SJCRH30 (cell line): ENCODE data around the gene SPATA32. TPM values are rescaled to one million over a fixed set of nuclear protein-coding genes. Genes with fewer than 3 reads are reported as not detected.

Experiments
- DNase-seq, 2 experiments: peaks; one replicate each; pipeline ENCODE4 v3.0.0-alpha.2; 2015 to 2020
- H3K27ac ChIP-seq: fragments of 250-450 bp; sonication (Bioruptor Pico); 2 replicates; pipeline ENCODE4 v1.5.1; 2020; ENCODE audit warnings: mild to moderate bottlenecking, moderate library complexity
- H3K27me3 ChIP-seq: fragments of 250-450 bp; sonication (Bioruptor Pico); 2 replicates; pipeline ENCODE4 v1.5.1; 2020; ENCODE audit warnings: mild to moderate bottlenecking, moderate library complexity
- H3K36me3 ChIP-seq: fragments of 250-450 bp; sonication (Bioruptor Pico); 2 replicates; pipeline ENCODE4 v1.5.1; 2020; ENCODE audit warnings: mild to moderate bottlenecking, moderate library complexity
- H3K4me1 ChIP-seq: fragments of 250-450 bp; sonication (Bioruptor Pico); 2 replicates; pipeline ENCODE4 v1.5.1; 2020; ENCODE audit warnings: mild to moderate bottlenecking, moderate library complexity
- H3K4me3 ChIP-seq: fragments of 250-450 bp; sonication (Bioruptor Pico); 2 replicates; pipeline ENCODE4 v1.5.1; 2020; ENCODE audit warnings: mild to moderate bottlenecking, moderate library complexity
- H3K9me3 ChIP-seq: fragments of 250-450 bp; sonication (Bioruptor Pico); replicated peaks from 2 replicates; pipeline ENCODE4 v1.5.1; 2020; ENCODE audit warnings: mild to moderate bottlenecking, moderate library complexity
- total RNA-seq: library from RNA; depleted of rRNA; stranded (reverse); fragments of >200 nt; shearing (Covaris generic); gene quantifications from 2 replicates; pipeline ENCODE4 v1.2.3, GENCODE V29; 2014

The SPATA32 gene
- total RNA-seq, 1 experiment from 2014 or later: 0.08 TPM

DNA sequence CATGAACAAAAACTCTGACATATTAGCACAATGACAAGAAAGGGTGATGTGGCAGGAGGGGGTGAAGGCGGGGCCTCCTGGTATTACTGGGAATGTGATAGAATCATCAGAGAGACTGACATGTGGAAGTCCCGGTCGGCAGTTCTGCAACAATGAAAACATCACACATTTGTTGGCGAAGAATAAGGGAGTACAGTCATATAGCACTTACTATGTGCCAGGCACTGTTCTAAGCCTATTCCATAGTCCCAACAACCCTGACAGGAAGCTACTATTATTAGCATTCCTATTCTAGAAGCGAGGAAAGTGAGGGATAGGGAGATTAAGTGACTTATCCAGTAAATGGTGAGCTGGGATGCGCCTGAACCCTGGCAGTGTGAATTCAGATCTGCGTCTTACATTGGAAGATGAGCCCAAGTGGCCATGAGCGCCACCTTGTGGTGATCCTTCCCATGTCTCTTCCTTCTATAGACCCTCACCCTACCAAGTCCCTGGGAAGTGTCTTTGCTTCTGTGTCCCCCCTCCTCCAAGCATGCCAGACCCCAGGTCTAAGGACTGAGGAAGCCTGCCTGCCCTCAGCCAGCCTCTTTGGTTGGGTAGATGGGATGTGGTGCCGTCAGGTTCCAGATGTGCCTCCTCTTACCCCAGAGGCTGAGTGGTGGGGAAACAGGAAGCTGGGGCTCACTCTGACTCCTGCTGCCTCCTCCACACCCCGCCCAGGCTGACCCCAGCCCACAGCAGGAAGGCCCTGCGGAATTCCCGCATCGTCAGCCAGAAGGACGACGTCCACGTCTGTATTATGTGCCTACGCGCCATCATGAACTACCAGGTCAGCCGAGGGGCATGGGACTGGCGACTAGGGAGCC, 26.2 kb downstream of the SPATA32 start:
- no peak overlapping the region for H3K4me3 ChIP-seq
- peak; percentile 70 to 87 for DNase-seq
- no peak overlapping the region for H3K27ac ChIP-seq
- no peaks in the 10 kb centered on the region for H3K27me3 ChIP-seq
- H3K36me3 ChIP-seq: no peaks in the 10 kb centered on the region
- H3K4me1 ChIP-seq: peaks cover 6% of the 10 kb centered on the region
- H3K9me3 ChIP-seq: no peaks in the 10 kb centered on the region

DNA sequence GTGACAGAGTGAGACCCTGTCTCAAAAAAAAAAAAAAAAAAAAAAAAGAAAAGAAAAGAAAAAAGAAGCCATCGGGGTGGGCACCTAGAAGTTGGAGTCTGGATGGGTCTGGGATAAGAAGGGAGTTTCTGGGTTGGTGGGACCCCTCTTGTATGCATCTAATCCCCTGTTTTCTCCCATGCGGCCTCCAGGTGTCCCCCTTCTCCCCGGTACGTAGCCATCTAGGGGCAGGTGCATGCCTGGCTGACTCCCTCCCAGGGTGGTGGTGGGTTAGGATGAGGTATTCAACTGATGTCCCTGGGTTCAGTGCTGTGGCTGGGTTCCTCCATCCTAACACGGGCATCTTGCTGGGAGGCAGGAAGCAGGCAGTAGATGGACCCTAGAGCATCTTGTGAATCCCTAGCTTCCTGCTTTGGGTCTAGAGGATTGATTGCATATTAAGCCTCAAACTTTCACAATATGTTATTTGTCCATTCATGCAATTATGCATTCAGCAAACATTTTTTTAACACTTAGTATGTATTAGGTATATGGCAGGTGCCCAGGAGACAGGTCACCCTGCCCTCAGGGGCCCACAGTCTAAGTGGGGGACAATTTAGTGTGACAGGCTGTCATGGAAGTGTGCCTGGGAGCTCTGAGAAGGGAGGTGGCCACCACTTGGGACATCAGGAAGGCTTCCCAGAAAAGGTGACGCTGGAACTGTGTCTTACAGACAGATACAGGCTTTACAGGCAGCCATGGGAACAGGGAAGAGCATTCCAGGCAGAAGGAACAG, 27.1 kb downstream of the SPATA32 start:
- Histone ChIP-seq H3K27ac (no peak overlapping the region), H3K27me3 (no peaks in the 10 kb centered on the region), H3K4me3 (no peak overlapping the region), H3K9me3 (no peaks in the 10 kb centered on the region), H3K4me1 (peaks cover 6% of the 10 kb centered on the region), H3K36me3 (no peaks in the 10 kb centered on the region)
- peak; percentile 58 to 62 for DNase-seq

DNA sequence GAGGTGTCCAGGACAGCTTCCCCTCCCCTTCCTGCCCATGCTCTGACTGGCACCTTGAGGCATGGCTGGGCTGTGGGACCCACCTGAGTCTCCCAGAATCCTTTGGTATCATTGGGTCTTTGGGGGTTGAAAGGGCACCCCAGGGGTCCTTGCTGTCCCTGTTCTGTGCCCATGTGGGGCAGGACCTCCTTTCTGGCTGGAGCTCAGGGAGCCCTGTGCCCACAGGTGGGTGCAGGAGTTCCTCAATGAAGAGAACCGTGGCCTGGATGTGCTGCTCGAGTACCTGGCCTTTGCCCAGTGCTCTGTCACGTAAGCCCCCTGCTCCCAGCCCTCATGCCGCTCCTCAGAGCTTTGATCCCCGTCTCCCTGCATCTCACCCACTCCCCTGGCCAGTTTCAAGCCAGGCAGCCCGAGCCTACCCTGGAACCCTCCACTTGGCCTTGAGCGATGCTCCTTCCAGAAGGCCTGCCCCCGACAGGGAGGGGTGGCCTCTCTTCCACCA, 28.4 kb downstream of the SPATA32 start:
- Histone ChIP-seq H3K4me1 (peaks cover 19% of the 10 kb centered on the region), H3K4me3 (no peak overlapping the region), H3K36me3 (no peaks in the 10 kb centered on the region), H3K27me3 (no peaks in the 10 kb centered on the region), H3K27ac (no peak overlapping the region), H3K9me3 (no peaks in the 10 kb centered on the region)
- no peak for DNase-seq

DNA sequence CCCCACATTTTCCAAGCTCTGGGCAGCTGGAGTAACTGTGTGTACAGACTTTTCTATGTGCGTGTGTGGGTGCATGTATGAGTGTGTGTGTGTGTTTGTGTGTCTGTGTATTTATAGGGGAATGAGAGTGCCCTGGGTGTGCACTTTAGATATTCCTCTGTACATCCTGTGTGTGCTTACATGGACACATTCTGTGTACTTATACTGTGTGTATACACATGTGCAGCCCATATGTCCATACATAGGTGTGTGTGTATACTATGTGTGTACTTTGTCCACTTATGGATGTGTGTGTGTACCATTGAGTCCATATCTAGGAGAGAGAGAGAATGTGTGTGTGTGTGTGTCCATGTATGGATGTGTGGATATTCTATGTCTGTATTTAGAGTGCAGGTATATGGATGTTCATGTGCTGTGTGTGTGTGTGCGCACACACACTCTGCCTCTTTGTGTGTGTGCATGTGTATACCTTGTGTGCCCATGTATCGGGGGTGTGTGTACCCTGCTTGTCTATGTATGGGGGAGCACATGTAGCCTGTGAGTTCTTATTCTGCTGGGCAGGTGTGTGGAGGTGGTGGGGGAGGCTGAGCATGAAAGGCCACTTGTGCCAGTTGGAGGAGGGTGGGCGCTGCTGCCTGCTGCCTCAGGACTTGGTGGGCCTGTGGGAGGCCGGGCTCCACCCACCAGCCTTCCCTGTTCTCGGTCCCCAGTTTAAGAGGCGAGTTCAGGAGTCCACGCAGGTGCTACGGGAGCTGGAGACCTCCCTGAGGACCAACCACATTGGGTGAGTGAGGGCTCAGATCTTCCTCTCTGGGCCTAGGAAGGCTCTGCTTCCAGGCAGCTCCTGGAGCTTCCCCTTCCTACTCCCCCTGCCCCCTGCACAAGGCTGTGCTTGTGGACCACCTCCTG, 29.1 kb downstream of the SPATA32 start:
- DNase-seq: no peak
- Histone ChIP-seq H3K9me3 (no peaks in the 10 kb centered on the region), H3K27ac (no peak overlapping the region), H3K4me3 (no peak overlapping the region), H3K4me1 (peaks cover 26% of the 10 kb centered on the region), H3K27me3 (no peaks in the 10 kb centered on the region), H3K36me3 (no peaks in the 10 kb centered on the region)

DNA sequence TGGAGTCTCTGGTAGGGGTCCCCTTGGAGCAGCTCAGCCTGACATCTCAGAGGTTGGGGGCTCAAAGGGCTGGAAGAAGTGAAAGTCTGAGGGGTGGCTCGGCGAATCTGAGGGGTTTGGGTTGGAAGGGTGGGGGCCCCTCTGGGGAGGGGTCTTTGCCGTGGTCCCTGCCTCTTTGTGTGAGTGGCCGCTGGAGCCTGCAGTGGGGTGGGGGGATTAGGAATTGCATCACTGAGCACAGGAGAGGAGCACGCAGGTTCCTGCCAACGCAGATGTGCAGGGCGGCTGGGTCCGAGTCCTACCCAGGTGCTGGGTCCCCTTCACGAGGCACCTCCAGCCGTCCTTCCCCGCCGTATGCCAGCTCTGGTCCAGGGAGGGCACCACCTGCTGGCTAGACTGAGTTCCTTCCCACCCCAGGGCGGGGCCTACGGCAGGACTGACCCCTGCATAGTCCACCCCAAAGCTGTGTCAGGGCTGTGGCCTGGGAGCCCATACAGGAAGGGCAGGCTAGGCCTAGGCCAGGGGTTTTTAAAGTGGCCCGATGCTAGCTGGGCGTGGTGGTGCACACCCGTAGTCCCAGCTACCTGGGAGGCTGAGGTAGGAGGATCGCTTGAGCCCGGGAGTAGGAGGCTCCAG, 30.3 kb downstream of the SPATA32 start:
- DNase-seq: peak; percentile 46 to 49
- peaks cover 26% of the 10 kb centered on the region for H3K4me1 ChIP-seq

DNA sequence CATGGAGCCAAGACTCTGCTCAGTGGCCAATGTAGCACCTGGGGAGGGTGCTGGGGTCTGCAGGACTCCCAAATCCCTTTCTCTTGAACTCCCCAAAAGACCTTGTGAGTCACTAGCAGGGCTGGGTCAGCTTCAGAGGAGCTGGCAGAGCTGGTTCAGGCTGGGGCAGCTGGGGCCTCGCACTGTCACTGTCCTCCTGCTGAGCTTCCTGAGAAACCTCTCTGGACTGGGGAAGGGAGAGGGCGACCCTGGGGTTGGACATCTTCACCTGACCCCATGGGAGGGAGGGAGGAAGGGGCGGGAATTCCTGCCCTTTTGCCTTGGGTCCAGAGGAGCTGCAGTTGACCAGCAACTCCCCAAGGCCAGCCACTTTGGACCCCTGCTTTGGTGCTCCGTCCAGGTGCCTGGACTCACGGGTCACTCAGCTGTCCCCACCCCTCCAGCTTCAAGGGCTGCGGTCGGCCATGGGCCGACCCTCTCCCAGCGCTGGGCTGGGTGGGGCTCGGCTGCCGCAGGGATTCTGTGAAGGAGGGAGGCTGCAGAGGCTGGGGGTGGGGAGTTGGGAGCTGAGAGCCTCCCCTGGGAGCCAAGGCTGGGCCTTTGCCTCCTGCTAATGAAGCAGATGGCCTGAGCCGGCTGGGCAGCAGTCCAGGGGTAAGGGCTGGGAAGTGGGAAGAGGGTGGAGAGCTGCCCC, 31.0 kb downstream of the SPATA32 start:
- H3K27ac ChIP-seq: no peak overlapping the region
- H3K4me3 ChIP-seq: no peak overlapping the region
- H3K27me3 ChIP-seq: no peaks in the 10 kb centered on the region
- H3K36me3 ChIP-seq: no peaks in the 10 kb centered on the region
- H3K4me1 ChIP-seq: peaks cover 31% of the 10 kb centered on the region
- DNase-seq: peak; percentile 67 to 68
- no peaks in the 10 kb centered on the region for H3K9me3 ChIP-seq

More for the DNA sequence above, 30.3 kb downstream of the SPATA32 start:
- no peaks in the 10 kb centered on the region for H3K27me3 ChIP-seq
- H3K36me3 ChIP-seq: no peaks in the 10 kb centered on the region
- H3K4me3 ChIP-seq: no peak overlapping the region
- no peak overlapping the region for H3K27ac ChIP-seq
- no peaks in the 10 kb centered on the region for H3K9me3 ChIP-seq

DNA sequence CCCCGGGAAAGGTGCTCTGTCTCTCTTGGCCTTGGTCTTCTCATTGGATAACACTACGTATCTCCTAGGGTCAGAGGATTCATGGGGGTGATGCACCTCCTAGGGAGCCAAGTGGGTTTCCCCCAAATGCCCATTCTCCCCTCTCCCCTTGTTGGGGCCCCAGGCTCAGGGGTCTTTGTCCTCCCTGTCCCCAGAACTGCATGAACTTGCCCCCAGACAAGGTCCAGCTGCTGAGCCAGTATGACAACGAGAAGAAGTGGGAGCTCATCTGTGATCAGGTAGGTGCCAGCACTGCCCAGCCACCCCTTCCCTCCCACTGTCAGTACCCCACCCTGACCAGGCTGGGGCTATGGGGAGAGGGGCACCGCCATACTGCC, 31.5 kb downstream of the SPATA32 start:
- Histone ChIP-seq H3K27ac (no peak overlapping the region), H3K36me3 (no peaks in the 10 kb centered on the region), H3K27me3 (no peaks in the 10 kb centered on the region), H3K4me1 (peaks cover 36% of the 10 kb centered on the region), H3K4me3 (no peak overlapping the region), H3K9me3 (no peaks in the 10 kb centered on the region)
- DNase-seq: no peak

DNA sequence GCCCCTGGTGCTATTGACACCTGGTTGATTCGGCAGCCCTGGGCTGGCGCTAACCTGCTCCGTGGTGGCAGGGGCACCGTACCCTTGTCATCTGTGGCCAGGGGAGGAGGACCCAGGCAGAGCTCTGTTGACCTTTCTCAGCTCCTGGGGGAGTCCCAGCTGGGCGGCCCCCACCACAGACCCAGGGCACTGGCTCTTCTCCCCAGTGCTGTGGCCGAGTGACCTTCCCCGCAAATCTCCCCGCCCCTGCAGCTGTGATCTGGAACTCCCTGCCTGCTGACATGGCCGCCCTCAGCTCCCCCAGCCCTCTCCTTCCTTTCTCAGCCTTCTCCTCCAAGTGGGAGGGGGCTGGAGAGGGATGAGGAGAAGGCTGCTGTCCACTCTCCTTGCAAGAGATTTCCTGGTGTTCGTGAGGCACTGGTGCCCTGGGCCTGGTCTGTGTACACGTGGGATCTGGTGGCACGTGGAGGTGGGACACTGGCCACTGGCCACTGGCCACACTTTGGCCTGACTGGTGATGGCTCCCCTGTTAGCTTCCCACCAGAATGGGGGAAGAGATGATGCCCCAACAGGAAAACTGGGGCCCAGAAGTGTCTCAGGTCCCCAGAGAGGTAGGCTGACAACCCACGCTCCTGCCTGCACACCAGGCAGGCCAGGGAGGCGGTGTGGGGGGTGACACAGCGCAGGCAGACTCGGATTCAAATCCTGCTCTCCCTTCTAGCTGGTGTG, 32.0 kb downstream of the SPATA32 start:
- H3K4me3 ChIP-seq: no peak overlapping the region
- H3K9me3 ChIP-seq: no peaks in the 10 kb centered on the region
- H3K27ac ChIP-seq: no peak overlapping the region
- peaks cover 42% of the 10 kb centered on the region for H3K4me1 ChIP-seq
- H3K36me3 ChIP-seq: no peaks in the 10 kb centered on the region
- peak in 1 of 2 experiments; percentile 30 for DNase-seq
- H3K27me3 ChIP-seq: no peaks in the 10 kb centered on the region; the same call in 1 of the 2 replicates

DNA sequence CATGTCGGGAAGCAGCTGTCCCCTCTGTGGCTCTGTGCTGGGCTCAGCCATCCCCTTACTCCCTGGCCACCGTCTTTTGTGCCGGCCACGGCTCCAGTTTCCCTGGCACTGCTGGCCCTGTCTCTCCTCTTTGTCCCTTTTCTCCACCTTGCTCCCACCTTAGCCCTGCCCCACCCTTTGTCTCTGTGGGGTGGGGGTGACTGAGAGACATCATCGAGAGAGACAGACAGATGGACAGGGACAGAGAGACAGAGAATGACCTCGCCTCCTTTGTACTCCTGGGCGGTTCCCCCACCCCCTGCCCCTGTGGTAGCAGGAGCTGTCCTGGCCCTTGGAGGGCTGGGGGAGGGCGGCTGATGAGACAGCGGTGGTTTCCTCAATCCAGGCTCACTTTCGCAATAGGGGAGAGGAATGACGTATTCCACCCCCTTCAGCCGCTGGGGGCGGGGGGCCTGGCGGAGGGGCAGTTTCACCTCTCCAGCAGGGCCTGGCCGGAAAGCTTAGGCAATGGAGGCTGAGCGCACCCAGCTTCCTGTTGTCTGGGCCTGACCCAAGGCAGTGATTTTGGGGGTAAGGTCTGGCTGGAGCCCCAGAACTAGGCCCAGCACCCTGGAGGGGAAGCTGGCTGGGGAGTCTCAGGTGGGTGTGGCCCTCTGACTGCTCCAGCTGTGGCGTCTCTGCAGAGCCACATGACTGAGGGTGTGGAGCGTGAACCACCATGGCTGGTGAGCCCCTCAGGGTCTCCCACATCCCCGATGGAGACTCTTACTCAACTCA, 32.9 kb downstream of the SPATA32 start:
- no peaks in the 10 kb centered on the region for H3K9me3 ChIP-seq
- no peaks in the 10 kb centered on the region for H3K36me3 ChIP-seq
- peaks cover 43% of the 10 kb centered on the region for H3K4me1 ChIP-seq
- H3K27me3 ChIP-seq: no peaks in the 10 kb centered on the region; the same call in 1 of the 2 replicates
- peak; percentile 67 to 68 for DNase-seq
- peak overlapping the region; percentile 8 for H3K4me3 ChIP-seq
- H3K27ac ChIP-seq: peak overlapping the region; percentile 43

DNA sequence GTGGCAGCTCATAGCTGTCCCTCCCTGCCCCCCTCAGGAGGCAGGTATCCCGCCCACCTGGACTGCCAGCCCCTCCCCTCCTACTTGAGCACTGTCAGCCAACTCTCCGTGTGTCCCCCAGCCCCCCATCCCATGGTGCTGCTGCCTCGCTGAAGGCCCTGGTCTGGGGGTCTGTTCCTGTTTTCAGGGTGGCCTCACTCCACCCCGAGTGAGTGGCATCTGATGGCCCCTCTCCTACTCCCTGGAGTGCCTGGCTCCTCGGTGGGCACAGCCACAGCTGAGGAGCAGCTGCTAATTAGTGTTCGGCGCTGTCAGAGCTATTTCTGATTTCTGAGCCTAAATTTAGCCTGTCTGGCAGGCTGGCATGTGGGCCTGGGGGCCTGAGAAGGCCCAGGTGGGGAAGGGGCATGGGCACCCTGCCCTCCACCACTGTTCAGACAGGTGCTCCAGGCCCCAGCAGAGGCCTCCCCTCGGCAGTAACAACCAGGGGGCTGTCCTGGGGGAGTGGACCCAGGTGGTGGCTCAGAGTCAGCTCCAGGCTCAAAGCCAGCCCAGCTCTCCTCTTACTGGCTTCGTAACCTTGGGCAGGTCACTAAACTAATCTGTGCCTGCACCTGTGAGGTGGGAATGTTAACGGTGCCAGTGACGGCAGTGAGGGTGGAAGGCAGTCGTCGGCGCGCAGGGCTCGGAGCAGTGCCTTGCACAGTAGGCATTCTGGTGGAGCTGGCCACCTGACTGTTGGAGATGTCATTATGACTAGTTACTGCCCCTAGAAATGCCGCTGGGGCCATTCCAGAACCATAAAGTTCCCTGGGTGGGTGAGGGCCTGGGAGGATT, 33.8 kb downstream of the SPATA32 start:
- no peaks in the 10 kb centered on the region for H3K9me3 ChIP-seq
- H3K36me3 ChIP-seq: no peaks in the 10 kb centered on the region
- no peak overlapping the region for H3K4me3 ChIP-seq
- DNase-seq: no peak
- peaks cover 43% of the 10 kb centered on the region for H3K4me1 ChIP-seq
- H3K27ac ChIP-seq: peak overlapping the region; percentile 43
- peaks cover 3% of the 10 kb centered on the region; the same call in 1 of the 2 replicates for H3K27me3 ChIP-seq

DNA sequence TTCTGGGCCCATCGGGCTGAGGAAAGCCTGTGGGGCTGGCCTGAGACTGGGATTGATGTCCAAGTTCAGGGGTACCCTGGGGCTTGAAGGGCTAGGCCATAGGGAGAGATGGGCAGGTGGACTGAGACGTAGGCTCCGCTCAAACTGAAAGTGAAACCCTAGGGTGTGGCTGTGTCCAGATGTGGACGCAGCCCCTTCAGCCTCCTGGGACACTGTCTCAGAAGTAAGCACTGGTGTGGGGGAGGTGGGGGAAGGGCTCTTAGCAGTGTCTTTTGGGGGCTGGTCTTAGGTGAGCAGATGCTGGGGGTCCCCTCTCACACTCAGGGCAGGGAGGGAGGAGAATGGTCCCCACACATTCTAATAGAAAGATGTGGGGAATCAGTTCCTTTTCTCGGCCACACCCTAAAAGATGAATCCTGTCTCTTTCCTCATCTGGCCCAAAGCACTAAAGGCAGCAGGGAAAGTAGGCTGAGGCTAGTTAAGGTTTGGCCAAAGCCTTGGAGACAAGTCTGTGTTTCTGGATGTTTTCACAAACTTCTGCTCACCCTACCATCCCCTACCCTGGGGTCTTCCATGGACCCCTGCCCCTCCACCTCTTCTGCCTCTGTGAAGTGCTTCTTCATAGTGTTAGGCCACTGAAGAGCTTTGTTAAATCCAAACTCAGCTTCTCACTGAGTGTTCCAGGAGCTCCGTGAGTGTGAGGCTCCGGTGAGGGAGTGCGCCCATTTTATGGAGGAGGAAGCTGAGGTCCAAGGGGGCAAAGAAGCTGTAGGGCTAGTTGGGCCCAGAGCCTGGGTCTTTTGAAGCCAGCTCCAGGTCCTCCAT, 34.6 kb downstream of the SPATA32 start:
- Histone ChIP-seq H3K27ac (no peak overlapping the region), H3K27me3 (peaks cover 6% of the 10 kb centered on the region; the same call in 1 of the 2 replicates), H3K4me3 (no peak overlapping the region), H3K36me3 (no peaks in the 10 kb centered on the region), H3K9me3 (no peaks in the 10 kb centered on the region), H3K4me1 (peaks cover 43% of the 10 kb centered on the region)
- no peak for DNase-seq
